Loucy (cell line): Measurements from ENCODE around the gene HCK.
A peak's percentile ranks its signal among the peaks of the same experiment; 100 is the strongest.
"Not testable (repeated sequence)": the region's sequence is repeated elsewhere in the genome, so short reads cannot be mapped to it uniquely, and the experiment has no call there.

Experiments
- H2AFZ ChIP-seq: fragments of 200-600 bp; sonication (generic); 2 replicates; pipeline ENCODE4 v1.6.0; 2016; ENCODE audit warnings: antibody characterized with exemption, mild to moderate bottlenecking, low read length, moderate library complexity
- H3F3A ChIP-seq: fragments of 200-600 bp; 2 replicates; pipeline ENCODE4 v1.6.0; 2016; ENCODE audit warnings: antibody characterized with exemption, low read depth, mild to moderate bottlenecking
- H3K27me3 ChIP-seq: fragments of 200-600 bp; sonication (generic); 2 replicates; pipeline ENCODE4 v1.6.1; 2014; ENCODE audit warnings: low read length, mild to moderate bottlenecking; ENCODE audit not compliant: insufficient read depth, poor library complexity, severe bottlenecking
- H3K36me3 ChIP-seq: fragments of 200-600 bp; sonication (generic); 2 replicates; pipeline ENCODE4 v1.6.1; 2016; ENCODE audit warnings: low read length; ENCODE audit not compliant: insufficient read depth
- H3K4me1 ChIP-seq: fragments of 200-600 bp; sonication (generic); 2 replicates; pipeline ENCODE4 v1.5.1; 2014; ENCODE audit warnings: low read length, mild to moderate bottlenecking; ENCODE audit not compliant: insufficient read depth, poor library complexity, severe bottlenecking
- H3K4me2 ChIP-seq: fragments of 200-600 bp; sonication (generic); 2 replicates; pipeline ENCODE4 v1.6.0; 2014; ENCODE audit warnings: antibody characterized with exemption, low read length, low read depth, mild to moderate bottlenecking; ENCODE audit not compliant: poor library complexity, severe bottlenecking
- H3K4me3 ChIP-seq: fragments of 200-600 bp; sonication (generic); 2 replicates; pipeline ENCODE4 v1.5.1; 2014; ENCODE audit warnings: low read length, mild to moderate bottlenecking, mixed read lengths; ENCODE audit not compliant: poor library complexity, severe bottlenecking
- H3K79me2 ChIP-seq: fragments of 200-600 bp; sonication (generic); 2 replicates; pipeline ENCODE4 v1.6.1; 2014; ENCODE audit warnings: low read length; ENCODE audit not compliant: insufficient read depth
- H3K9ac ChIP-seq: fragments of 200-600 bp; sonication (generic); 2 replicates; pipeline ENCODE4 v1.6.0; 2014; ENCODE audit warnings: mild to moderate bottlenecking, low read depth, low read length, moderate library complexity; ENCODE audit not compliant: poor library complexity, severe bottlenecking
- H3K9me2 ChIP-seq: fragments of 200-600 bp; sonication (generic); replicated peaks from 2 replicates; pipeline ENCODE4 v1.6.1; 2016; ENCODE audit warnings: low read depth, low read length, mixed read lengths
- H3K9me3 ChIP-seq: fragments of 200-600 bp; sonication (generic); 2 replicates; pipeline ENCODE4 v1.6.1; 2014; ENCODE audit warnings: mild to moderate bottlenecking, antibody characterized with exemption, low read length, low read depth; ENCODE audit not compliant: insufficient read depth
- H4K20me1 ChIP-seq: fragments of 200-600 bp; sonication (generic); 2 replicates; pipeline ENCODE4 v1.6.0; 2014; ENCODE audit warnings: antibody characterized with exemption, low read length, mild to moderate bottlenecking; ENCODE audit not compliant: insufficient read depth, poor library complexity, severe bottlenecking
- EZH2phosphoT487 ChIP-seq: fragments of 200-600 bp; IDR thresholded peaks from 2 replicates; pipeline ENCODE4 v1.6.1; 2018; ENCODE audit warnings: antibody characterized with exemption, mild to moderate bottlenecking, moderate library complexity, borderline replicate concordance
- TF ChIP-seq, protein P1 (sequence below): fragments of 200-600 bp; sonication (generic); conservative IDR thresholded peaks from 2 replicates; pipeline ENCODE4 v1.5.1; 2014; ENCODE audit warnings: mild to moderate bottlenecking, antibody characterized with exemption, low read length

The HCK gene

GRCh38 chr20:32033316-32033715 lies 18.7 kb upstream of the HCK start:
- H3K4me2 ChIP-seq, result no peak overlapping the region
- peak overlapping the region; percentile 58 for H2AFZ ChIP-seq
- H3K79me2 ChIP-seq, result no peaks in the 10 kb centered on the region
- H3K9me3 ChIP-seq, result no peaks in the 10 kb centered on the region
- no peaks in the 10 kb centered on the region for H3K36me3 ChIP-seq
- no peak overlapping the region for H3K9ac ChIP-seq
- no peak for TF ChIP-seq EZH2phosphoT487
- TF ChIP-seq, protein P1, sequence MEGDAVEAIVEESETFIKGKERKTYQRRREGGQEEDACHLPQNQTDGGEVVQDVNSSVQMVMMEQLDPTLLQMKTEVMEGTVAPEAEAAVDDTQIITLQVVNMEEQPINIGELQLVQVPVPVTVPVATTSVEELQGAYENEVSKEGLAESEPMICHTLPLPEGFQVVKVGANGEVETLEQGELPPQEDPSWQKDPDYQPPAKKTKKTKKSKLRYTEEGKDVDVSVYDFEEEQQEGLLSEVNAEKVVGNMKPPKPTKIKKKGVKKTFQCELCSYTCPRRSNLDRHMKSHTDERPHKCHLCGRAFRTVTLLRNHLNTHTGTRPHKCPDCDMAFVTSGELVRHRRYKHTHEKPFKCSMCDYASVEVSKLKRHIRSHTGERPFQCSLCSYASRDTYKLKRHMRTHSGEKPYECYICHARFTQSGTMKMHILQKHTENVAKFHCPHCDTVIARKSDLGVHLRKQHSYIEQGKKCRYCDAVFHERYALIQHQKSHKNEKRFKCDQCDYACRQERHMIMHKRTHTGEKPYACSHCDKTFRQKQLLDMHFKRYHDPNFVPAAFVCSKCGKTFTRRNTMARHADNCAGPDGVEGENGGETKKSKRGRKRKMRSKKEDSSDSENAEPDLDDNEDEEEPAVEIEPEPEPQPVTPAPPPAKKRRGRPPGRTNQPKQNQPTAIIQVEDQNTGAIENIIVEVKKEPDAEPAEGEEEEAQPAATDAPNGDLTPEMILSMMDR, result no peak
- H3F3A ChIP-seq, result no peaks in the 10 kb centered on the region
- H4K20me1 ChIP-seq, result no peaks in the 10 kb centered on the region
- no peaks in the 10 kb centered on the region for H3K9me2 ChIP-seq
- H3K27me3 ChIP-seq, result no peaks in the 10 kb centered on the region
- no peaks in the 10 kb centered on the region for H3K4me1 ChIP-seq
- no peak overlapping the region for H3K4me3 ChIP-seq

- not testable (repeated sequence) for H3K9me3 ChIP-seq, H3K4me3 ChIP-seq, H3K9ac ChIP-seq, H3K27me3 ChIP-seq, H3K4me2 ChIP-seq, H3K79me2 ChIP-seq, H4K20me1 ChIP-seq, H3K9me2 ChIP-seq, H3K36me3 ChIP-seq, H3F3A ChIP-seq, H3K4me1 ChIP-seq
- H2AFZ ChIP-seq, result peak overlapping the region; percentile 58
These were observed 18.3 kb upstream of the HCK start for GRCh38 chr20:32033721-32034120.

DNA sequence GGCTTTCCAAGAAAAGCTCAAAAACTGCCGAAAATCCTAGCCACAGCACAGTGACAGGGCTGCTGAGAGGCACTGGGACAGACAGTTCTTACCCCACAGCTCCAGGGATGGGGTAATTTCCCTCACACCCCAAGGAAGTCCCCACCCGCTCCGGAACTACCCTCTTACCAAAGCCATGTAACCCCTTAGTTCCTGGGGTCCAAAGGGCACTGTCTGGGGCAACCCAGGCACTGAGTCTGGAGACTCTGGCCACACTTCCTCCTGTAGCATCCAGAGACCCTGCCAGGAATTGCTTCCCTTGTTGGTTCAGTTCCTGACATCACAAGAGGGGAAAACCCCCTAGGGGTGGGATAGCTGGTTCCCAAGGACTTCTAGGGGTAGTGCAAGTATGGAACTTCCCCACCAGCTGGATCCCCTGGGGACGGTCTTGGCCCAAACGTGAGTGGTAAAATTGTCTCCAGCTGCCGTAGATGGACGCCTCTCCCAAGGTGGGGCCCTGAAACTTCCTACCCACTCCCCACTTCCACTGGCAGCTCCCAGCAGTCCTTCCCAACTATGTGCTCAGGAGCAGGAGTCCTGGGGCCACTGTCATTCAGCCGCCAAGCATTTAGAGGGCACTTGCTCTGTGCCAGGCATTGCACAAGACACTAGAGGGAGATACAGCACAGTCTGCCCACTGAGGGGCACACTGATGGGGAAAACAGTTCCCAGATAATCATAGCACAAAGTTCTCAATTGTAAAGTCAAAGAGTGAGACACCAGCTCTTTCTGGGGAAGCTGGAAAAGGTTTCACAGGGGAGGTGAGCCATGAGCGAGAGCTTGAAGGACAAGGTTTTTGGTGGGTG lies 17.2 kb upstream of the HCK start:
- Histone ChIP-seq H2AFZ (no peak overlapping the region), H3K9ac (no peak overlapping the region)

More for the DNA sequence above, 17.2 kb upstream of the HCK start:
- Histone ChIP-seq H3K4me1 (no peaks in the 10 kb centered on the region), H3K36me3 (no peaks in the 10 kb centered on the region), H3K9me3 (no peaks in the 10 kb centered on the region), H3K4me2 (no peak overlapping the region), H3K4me3 (no peak overlapping the region), H3K27me3 (no peaks in the 10 kb centered on the region), H3K79me2 (no peaks in the 10 kb centered on the region), H4K20me1 (no peaks in the 10 kb centered on the region), H3K9me2 (no peaks in the 10 kb centered on the region), H3F3A (no peaks in the 10 kb centered on the region)
- TF ChIP-seq EZH2phosphoT487, result no peak
- TF ChIP-seq, protein P1, result peak; percentile 53
